OCI-LY1 (cell line): Measurements from ENCODE around the gene HAO2.

Source experiments
- H2AFZ ChIP-seq: fragments of 200-600 bp; sonication (generic), shearing (Covaris generic); 2 replicates; pipeline ENCODE4 v1.6.0; 2014; ENCODE audit warnings: antibody characterized with exemption, mild to moderate bottlenecking, low read length
- H3F3A ChIP-seq: fragments of 200-600 bp; sonication (generic), shearing (Covaris generic); 2 replicates; pipeline ENCODE4 v1.6.0; 2014; ENCODE audit warnings: mild to moderate bottlenecking, antibody characterized with exemption, low read length, moderate library complexity; ENCODE audit not compliant: insufficient read depth
- H3K27ac ChIP-seq: fragments of 200-600 bp; sonication (generic); 2 replicates; pipeline ENCODE4 v1.5.1; 2014; ENCODE audit warnings: low read length, mixed run types, mild to moderate bottlenecking, low read depth; ENCODE audit not compliant: poor library complexity, severe bottlenecking
- H3K27me3 ChIP-seq: fragments of 200-600 bp; sonication (generic); 2 replicates; pipeline ENCODE4 v1.6.0; 2014; ENCODE audit warnings: antibody characterized with exemption, mild to moderate bottlenecking, low read length, moderate library complexity; ENCODE audit not compliant: insufficient read depth
- H3K36me3 ChIP-seq: fragments of 200-600 bp; sonication (generic); 2 replicates; pipeline ENCODE4 v1.6.1; 2014; ENCODE audit warnings: mild to moderate bottlenecking, antibody characterized with exemption, low read length, moderate library complexity, mixed read lengths; ENCODE audit not compliant: insufficient read depth
- H3K4me1 ChIP-seq: fragments of 200-600 bp; sonication (generic); 2 replicates; pipeline ENCODE4 v1.5.1; 2014; ENCODE audit warnings: mild to moderate bottlenecking, low read length, moderate library complexity; ENCODE audit not compliant: insufficient read depth, severe bottlenecking
- H3K4me2 ChIP-seq: fragments of 200-600 bp; sonication (generic), shearing (Covaris generic); 2 replicates; pipeline ENCODE4 v1.6.1; 2014; ENCODE audit warnings: low read length
- H3K4me3 ChIP-seq: fragments of 200-600 bp; sonication (generic); 2 replicates; pipeline ENCODE4 v1.5.1; 2014; ENCODE audit warnings: low read length, low read depth, mild to moderate bottlenecking, mixed read lengths; ENCODE audit not compliant: poor library complexity, severe bottlenecking
- H3K79me2 ChIP-seq: fragments of 200-600 bp; shearing (Covaris generic); 2 replicates; pipeline ENCODE4 v1.6.1; 2016; ENCODE audit warnings: mixed run types, low read length, mixed read lengths; ENCODE audit not compliant: insufficient read depth
- H3K9ac ChIP-seq: fragments of 200-600 bp; sonication (generic), shearing (Covaris generic); 2 replicates; pipeline ENCODE4 v1.6.1; 2014; ENCODE audit warnings: mild to moderate bottlenecking, low read length, mixed read lengths
- H3K9me2 ChIP-seq: fragments of 200-600 bp; sonication (generic), shearing (Covaris generic); 2 replicates; pipeline ENCODE4 v1.6.1; 2014; ENCODE audit warnings: low read depth, mild to moderate bottlenecking, low read length, mixed read lengths
- H3K9me3 ChIP-seq: fragments of 200-600 bp; shearing (Covaris generic); 2 replicates; pipeline ENCODE4 v1.6.1; 2014; ENCODE audit warnings: low read length, mixed read lengths
- H4K20me1 ChIP-seq: fragments of 200-600 bp; sonication (generic), shearing (Covaris generic); 2 replicates; pipeline ENCODE4 v1.6.0; 2016; ENCODE audit warnings: mild to moderate bottlenecking, low read length; ENCODE audit not compliant: insufficient read depth
- EZH2 ChIP-seq: fragments of 200-600 bp; sonication (generic), shearing (Covaris generic); IDR thresholded peaks from 2 replicates; pipeline ENCODE4 v1.8.0; 2017; ENCODE audit warnings: borderline replicate concordance, mixed run types, mild to moderate bottlenecking, antibody characterized with exemption, low read length, moderate library complexity, mixed read lengths
- TF ChIP-seq, protein P1 (sequence below): fragments of 200-600 bp; sonication (generic), shearing (Covaris generic); IDR thresholded peaks from 2 replicates; pipeline ENCODE4 v1.5.1; 2017; ENCODE audit warnings: mild to moderate bottlenecking, antibody characterized with exemption, low read length, moderate library complexity, mixed read lengths

The HAO2 gene

DNA sequence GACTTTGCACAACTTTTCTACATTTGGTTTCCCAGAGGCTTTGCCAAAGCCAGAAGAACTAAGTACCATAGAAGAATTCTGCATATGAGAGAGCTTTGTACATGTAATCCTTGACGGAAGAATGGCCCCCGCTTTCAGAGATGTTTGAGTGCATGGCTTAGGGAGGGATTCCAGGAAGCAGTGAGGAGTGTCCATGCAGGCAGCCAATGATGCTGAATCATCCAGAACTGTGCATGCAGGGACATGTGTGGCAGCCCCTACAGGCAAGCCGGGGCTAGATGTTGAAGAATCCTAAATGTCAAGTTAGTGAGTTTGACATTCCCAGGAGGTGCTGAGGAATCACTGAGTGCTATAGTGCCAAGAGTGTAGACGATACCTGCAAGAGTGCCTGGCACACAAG is 9.9 kb upstream of the HAO2 start:
- Histone ChIP-seq H3K79me2 (no peaks in the 10 kb centered on the region), H4K20me1 (no peaks in the 10 kb centered on the region), H3K9ac (no peak overlapping the region), H3K4me3 (no peak overlapping the region), H2AFZ (no peak overlapping the region), H3F3A (no peaks in the 10 kb centered on the region), H3K27me3 (no peaks in the 10 kb centered on the region), H3K4me2 (no peak overlapping the region), H3K27ac (no peak overlapping the region), H3K9me3 (no peaks in the 10 kb centered on the region), H3K4me1 (no peaks in the 10 kb centered on the region), H3K9me2 (no peaks in the 10 kb centered on the region), H3K36me3 (no peaks in the 10 kb centered on the region)
- TF ChIP-seq EZH2 = no peak
- TF ChIP-seq, protein P1, sequence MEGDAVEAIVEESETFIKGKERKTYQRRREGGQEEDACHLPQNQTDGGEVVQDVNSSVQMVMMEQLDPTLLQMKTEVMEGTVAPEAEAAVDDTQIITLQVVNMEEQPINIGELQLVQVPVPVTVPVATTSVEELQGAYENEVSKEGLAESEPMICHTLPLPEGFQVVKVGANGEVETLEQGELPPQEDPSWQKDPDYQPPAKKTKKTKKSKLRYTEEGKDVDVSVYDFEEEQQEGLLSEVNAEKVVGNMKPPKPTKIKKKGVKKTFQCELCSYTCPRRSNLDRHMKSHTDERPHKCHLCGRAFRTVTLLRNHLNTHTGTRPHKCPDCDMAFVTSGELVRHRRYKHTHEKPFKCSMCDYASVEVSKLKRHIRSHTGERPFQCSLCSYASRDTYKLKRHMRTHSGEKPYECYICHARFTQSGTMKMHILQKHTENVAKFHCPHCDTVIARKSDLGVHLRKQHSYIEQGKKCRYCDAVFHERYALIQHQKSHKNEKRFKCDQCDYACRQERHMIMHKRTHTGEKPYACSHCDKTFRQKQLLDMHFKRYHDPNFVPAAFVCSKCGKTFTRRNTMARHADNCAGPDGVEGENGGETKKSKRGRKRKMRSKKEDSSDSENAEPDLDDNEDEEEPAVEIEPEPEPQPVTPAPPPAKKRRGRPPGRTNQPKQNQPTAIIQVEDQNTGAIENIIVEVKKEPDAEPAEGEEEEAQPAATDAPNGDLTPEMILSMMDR = no peak

DNA sequence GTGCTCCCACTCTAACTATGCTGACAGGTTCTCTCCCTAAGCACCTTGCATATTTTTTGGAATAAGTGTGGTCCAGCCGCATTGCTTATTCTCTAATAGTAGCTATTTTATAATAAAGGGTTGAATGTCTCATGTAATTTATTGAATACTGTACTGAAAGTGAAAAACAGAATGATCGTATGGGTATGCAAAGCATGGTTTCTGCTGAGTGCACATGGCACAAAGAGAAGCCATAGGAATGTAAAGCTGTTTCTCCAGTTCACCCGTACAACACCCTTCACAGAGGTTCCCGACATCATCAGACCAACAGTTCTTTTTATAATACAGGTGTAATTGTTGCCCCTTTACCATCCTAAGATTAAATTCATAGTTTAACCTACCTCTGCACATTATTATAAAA is 8.9 kb upstream of the HAO2 start:
- Histone ChIP-seq H3K9me3 (no peaks in the 10 kb centered on the region), H3K27me3 (no peaks in the 10 kb centered on the region), H3K4me1 (no peaks in the 10 kb centered on the region), H3K9ac (no peak overlapping the region), H3K79me2 (no peaks in the 10 kb centered on the region), H2AFZ (no peak overlapping the region), H3K9me2 (no peaks in the 10 kb centered on the region), H3K4me3 (no peak overlapping the region), H3K36me3 (no peaks in the 10 kb centered on the region), H3F3A (no peaks in the 10 kb centered on the region), H4K20me1 (no peaks in the 10 kb centered on the region), H3K4me2 (no peak overlapping the region), H3K27ac (no peak overlapping the region)
- TF ChIP-seq, protein P1 = no peak
- no peak for TF ChIP-seq EZH2

- Histone ChIP-seq H3K9ac (no peak overlapping the region), H2AFZ (no peak overlapping the region)
- TF ChIP-seq, protein P1 = no peak
- TF ChIP-seq EZH2 = no peak
These were observed 7.4 kb upstream of the HAO2 start for GRCh38 chr1:119361205-119361604.

More at GRCh38 chr1:119361205-119361604, 7.4 kb upstream of the HAO2 start:
- no peaks in the 10 kb centered on the region for H3K36me3 ChIP-seq
- no peak overlapping the region for H3K4me3 ChIP-seq
- H3K27ac ChIP-seq = no peak overlapping the region
- H3K79me2 ChIP-seq = no peaks in the 10 kb centered on the region
- no peaks in the 10 kb centered on the region for H3K4me1 ChIP-seq
- no peaks in the 10 kb centered on the region for H3K27me3 ChIP-seq
- H3K4me2 ChIP-seq = no peak overlapping the region
- no peaks in the 10 kb centered on the region for H3F3A ChIP-seq
- no peaks in the 10 kb centered on the region for H3K9me2 ChIP-seq
- H4K20me1 ChIP-seq = no peaks in the 10 kb centered on the region
- no peaks in the 10 kb centered on the region for H3K9me3 ChIP-seq
